ENCODE results near the gene RTN4. TPM values are rescaled to one million over a fixed set of nuclear protein-coding genes. Genes with fewer than 3 reads are reported as not detected.

RTN4 gene
- total RNA-seq, 1 donor from 2014 or later = 759 TPM

DNA sequence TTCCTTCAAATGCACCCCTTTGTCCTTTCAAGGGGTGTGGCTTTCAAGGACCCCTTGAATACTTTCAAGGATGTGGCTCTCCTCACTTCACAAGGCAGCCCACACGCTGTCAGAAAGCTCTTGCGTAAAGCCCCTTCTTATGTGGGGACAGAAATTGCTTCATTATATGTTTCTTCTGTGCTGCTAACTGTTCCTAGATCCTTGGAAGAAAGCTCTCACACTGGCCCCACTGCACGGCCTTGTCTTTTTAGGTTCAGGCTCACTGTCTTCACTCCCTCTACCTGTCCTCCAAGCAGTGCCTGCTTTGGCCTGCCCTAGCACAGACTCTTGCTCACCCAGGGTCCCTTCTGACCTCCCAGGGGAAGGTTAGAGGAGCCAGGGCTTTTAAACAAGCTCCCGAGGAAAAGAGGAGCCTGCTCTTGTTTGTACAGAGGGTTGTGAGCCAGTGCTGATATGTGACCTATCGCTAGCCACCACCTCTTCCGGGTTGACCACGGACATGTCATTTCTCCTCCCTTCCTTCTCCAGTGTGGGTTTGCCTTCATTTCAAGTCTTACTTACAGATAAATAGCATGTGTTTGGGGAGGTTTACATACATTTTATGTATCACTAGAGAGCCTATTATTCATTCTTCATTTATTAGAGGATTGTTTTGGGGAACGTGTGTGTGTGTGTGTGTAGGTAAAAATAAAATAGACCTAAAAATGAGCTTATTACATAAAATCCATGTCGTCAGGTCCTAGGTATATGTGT lies 94.7 kb downstream of the RTN4 start:
- DNase-seq (ENCODE audit: extremely low read depth, low read depth, low spot score) = no peak

DNA sequence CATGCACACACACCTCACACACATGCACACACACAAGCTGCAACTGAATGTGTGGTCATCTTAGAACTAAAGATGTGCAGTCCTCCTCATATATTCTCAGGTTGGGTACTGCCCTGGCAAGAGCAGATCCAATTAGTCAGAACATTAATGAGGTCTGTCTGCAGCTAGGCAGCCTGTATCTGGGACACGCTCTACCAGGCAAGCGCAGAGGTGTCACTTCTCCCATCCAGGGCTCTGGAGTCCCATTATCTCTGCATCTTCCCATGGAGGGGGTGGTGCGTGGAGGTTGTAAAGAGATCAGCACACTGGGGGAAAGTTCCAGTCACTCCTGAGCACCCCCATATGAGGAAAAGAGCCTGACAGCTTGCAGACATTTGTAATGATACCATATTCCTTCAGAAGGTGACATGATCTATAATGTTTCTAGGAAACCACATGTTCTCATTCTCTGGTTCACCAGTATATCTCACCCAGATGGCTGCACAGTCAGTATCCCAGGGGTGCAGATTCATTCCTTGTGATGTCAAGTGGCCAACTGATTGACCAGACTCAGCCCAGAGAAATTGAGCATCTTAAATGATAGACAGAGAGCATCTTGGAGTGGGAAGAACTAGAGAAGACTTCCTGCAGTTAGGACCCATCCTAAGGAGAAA lies 95.4 kb downstream of the RTN4 start:
- no peak for DNase-seq (ENCODE audit: extremely low read depth, low read depth, low spot score)

DNA sequence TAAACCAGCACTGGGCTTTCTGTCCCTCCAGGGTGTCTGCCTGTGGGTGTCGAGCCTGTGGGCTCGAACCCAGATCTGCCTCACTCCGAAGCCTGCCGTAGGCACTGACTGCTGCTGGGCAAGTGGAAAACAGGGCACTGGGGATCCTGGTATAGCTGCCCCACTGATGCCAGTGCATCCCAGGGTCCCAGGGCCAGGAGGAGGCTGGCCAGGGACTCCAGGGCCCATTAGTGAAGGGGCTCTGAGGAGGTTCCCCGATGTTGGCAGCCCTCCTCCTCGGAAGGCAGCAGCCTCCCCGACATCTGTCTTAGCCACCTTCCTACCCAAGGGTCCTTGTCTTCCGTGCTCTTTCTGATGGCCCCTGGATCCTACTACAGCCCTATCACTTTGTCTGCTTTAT lies 96.1 kb downstream of the RTN4 start:
- no peak for DNase-seq (ENCODE audit: extremely low read depth, low read depth, low spot score)

DNA sequence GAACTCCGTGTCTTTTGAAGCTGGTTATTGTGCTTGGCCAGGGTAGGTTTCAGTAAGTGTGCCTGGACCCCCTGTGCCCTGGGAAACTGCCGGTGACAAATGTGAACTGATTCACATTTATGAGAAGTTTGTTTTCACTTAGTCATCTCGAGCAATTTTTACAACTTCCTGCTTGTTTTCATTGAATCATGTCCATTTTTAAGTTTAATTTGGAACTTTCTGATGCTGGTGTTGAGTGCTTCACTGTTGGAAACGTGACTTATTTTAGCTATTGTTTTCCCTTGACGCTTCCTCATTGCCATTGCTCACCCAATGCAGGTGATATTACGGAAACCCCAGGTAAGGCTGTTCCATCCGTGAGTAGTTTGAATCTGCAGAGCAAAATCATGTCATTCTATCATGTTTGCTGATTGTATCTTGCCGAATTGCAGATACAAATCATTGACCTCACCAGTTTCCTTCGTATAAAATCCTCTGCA lies 97.2 kb downstream of the RTN4 start:
- DNase-seq (ENCODE audit: extremely low read depth, low read depth, low spot score) = no peak

DNA sequence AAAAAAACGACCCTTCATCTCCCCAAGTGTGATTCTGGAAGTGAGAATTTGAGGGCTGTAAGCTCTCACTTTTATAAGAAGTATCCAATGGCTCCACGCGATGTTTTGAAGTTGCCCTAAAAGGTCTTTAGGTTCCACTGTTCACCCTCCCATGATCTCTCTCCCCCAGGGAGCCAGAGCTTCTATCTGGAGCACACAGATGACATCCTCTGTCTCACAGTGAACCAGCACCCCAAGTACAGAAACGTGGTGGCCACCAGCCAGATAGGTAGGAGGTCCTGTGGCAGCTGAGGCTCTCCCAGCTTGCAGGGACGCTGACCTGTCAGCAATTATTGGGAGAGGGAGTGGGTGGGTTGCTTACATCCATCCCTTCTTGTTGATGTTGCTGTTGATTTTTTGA lies 97.8 kb downstream of the RTN4 start:
- no peak for DNase-seq (ENCODE audit: extremely low read depth, low read depth, low spot score)

DNA sequence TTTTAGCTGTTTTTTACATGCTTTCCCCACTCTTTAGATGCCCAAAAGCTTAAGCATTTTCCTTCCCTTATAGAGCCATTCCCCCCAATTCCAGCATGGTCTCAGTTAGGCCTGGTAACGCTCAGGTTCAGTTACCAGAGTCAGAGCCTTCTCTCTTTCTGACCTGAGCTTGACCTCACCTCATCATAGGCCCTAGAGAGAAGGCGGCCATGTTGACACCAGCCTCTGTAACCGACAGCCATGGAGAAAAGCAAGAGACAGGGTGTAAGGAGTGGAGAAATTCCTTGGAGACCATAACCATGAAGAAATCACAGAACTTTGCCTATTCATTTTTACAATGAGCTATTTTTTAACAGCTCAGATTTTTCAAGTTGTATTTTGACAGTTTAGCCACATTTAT lies 99.4 kb downstream of the RTN4 start:
- no peak for DNase-seq (ENCODE audit: extremely low read depth, low read depth, low spot score)

DNA sequence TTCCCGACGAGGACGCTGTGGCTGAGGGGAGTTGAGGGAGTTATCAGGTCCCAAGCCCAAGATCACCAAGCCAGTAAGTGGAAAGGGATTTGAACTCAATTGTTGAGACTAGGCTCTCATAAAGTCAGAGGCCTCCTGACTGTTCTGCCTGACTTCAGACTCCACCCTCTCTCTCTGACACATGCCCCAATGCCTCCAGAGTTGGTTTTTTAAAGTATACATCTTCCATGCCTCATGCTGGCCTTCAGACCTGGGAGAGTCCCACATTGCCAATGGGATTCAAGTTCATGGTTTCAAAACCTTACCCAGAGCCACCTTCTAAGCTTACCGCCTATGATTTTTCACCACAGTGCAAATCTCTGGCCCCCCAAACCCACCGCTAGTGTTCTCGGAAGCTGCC lies 100.8 kb downstream of the RTN4 start:
- no peak for DNase-seq (ENCODE audit: extremely low read depth, low read depth, low spot score)

DNA sequence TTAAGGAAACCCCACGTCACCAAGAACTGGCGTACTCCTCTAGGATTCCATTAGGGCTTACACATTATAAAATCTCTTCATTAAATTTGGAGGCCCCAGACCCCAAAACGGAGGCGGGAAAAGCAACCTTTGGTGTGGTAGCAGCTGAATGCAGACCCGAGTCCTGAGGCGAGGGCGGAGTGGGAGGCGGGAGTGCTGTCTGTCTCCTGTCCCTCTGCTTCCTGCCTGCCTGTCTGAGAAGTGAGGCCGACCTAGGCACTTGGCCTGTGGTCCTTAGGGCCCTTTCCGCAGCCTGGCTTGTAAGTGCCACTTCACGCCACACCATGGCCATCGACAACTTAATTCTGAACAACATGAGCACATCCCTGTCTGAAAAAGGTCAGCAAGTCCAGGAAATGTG lies 102.1 kb downstream of the RTN4 start:
- DNase-seq (ENCODE audit: extremely low read depth, low read depth, low spot score) = no peak

DNA sequence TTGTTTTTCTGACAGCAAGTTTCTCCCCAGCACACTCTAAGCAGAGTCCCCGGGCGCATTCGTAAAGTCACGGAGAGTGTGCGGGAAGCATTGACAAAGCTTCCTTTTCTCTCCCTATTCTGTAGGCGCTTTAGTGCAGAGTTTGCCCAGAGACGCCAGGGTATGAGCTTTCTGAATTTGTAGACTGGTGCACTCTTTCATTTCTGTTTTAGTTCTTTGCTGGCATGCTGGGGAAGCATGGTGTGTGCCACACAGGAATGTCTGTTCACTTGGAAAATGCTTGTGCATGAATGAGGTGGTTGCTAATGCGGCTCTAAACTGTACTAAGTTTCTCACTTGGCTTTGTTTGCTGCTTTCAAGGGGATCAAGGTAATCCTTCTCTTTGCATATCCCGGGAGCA lies 102.6 kb downstream of the RTN4 start:
- DNase-seq (ENCODE audit: extremely low read depth, low read depth, low spot score) = no peak

DNA sequence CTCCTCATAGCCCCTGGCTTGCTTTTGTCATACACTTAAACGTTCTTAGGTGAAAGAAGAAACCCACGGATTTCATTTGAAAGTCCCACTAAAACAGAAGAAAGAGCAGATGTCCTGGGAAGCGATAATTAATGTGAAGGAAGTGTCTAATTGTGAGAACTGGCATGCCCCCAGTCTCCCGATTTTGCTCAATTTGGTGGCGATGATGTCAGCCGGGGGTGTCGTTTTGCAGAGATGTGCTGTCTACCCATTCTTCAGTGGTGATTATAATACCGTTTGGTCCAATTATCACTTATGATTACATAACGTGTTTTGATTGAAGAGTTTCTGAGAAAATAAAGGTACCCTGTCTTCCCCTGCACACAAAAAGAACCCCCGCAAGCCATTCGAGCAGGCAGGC lies 103.1 kb downstream of the RTN4 start:
- DNase-seq (ENCODE audit: extremely low read depth, low read depth, low spot score) = no peak

DNA sequence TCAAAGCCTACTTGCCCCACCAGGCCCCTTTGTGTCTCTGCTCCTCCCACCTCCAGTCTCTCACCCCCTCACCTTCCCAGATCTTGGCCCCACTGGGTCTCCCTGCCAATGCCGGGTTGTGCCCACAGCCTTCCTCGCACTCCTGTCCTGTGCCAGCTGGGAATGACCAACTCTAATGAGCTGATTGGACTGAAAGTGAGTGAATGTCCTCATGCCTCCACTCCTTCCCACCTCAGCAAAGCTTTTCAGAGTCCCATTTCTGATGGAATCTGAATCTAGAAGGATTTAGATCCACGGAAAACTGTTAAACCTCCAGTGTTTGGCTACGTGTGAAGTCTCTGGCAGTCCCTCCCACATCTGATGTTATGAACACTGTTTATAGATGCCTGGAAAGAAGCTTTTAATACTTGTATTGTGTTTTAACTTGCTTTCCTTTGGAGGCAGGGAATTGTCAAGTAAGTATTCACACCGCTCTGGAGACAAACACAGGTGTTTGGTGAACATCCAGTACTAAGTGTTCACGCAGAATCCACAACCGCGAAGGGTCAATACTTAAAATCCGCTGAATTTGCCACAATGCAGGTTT lies 103.9 kb downstream of the RTN4 start:
- no peak for DNase-seq (ENCODE audit: extremely low read depth, low read depth, low spot score)

DNA sequence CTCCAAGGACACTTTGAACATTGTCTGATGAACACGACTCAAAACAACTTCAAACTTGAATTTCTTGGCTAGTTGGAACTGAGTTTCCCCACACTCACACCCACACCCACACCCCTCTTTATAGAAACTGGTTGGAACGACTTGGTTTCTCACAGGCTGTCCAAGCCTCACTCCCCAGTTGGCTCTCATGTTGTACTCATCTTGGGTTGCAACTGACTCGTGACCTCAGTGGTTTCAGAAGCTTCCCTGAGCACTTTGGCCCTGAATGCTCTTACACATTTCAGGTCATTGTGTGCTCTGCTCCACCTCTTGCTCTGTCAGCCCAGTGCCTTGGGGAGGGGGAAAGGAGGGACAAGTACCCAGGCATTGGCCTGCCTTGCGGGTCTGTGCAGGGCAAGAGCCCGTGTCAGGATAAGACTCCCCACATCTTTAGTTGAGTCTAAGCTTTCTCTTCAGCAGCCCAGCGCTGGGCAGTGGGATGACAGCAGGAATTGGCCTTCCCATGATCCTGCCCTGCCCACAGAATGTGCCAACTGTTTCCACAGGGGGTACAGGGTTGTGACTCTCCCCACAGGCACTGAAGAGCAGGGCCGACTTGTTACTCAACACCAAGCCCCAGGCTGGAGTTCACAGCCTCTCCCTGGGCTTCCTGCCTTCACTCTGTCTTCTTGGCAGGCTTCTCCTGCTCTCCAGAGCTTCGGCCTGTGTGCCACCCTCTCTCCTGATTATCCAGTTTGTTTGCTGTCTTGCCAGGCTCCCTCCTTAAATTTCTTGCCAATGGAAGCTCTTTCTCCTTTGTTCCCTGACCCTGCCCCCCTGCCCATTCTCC lies 104.6 kb downstream of the RTN4 start:
- DNase-seq (ENCODE audit: extremely low read depth, low read depth, low spot score) = no peak

DNA sequence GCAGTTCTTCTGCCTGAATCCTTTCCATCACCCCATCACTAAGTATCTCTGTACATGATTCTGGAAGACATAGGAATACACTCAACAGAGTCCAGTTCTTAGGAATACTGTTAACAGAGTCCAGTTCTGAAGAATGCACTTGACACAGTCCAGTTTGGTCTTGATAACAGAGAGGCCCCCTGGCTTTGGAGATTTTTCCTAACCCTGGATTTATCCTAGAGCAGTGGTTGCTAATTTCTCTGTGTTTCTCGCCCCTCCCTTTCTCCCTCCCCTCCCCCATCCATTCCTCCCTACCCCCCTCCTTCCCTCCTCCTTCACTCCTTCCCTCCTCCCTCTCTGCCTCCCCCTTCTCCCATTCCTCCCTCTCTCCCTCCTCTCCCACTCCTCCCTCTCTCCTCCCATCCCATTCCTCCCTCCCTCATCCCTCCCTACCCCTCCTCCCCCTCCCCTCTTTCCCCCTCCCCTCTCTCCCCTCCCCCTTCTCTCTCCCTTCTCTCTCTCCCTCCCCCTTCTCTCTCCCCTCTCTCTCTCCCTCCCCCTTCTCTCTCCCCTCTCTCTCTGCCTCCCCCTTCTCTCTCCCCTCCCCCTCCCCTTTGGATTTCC lies 105.4 kb downstream of the RTN4 start:
- no peak for DNase-seq (ENCODE audit: extremely low read depth, low read depth, low spot score)

DNA sequence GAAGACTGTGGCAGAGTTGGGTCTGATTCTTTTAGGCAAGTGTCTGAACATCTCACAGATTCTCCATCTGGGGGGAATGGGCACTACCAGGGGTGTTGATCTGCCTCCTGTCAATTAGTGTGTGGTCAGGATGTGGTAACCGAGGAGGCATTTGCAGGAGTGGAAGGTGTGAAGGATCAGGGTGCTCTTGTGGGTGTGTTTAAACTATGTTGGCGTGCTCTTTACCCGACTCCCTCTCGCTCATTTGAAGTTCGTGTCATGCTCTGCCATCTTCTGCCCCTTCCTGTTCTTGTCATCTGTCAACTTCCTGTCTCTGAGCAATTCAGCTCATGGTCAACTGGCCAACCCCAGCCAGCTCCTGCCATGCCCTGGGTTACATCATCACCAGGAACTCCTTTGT lies 107.9 kb downstream of the RTN4 start:
- no peak for DNase-seq (ENCODE audit: extremely low read depth, low read depth, low spot score)

DNA sequence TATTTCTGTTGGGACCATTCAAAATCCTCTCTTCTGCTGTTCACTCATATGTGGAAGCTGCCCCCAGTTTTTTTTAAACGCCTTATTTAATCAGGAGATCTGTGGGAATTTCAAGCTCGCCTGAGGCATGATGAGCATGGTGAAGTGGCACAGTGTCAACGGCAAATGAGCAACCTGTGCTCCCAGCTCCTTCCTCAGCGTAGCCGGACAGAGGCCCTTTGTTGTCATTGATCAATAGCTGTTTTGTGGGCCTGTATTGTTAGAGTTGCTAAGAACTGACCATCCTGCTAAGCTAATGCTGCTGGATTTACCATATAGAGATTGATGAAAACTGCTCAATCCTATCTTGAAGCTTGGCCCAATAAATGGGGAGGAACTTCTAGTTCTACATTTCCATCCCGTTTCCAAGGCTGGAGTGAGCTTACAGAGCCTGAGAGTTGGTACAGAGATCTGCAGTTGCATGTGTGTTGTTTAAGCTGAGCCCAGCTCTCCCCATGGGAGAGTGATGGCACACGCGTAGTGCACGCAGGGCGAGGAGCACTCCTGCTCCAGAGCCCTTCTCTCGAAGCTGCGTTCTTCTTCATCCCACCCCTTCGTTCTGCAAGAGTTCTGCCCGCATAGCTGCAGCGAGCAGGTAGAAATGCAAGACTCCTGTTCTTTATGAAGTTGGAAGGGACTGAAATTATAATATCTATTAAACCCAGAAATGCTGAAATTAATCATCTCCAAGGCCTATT lies 108.8 kb downstream of the RTN4 start:
- DNase-seq (ENCODE audit: extremely low read depth, low read depth, low spot score) = no peak

DNA sequence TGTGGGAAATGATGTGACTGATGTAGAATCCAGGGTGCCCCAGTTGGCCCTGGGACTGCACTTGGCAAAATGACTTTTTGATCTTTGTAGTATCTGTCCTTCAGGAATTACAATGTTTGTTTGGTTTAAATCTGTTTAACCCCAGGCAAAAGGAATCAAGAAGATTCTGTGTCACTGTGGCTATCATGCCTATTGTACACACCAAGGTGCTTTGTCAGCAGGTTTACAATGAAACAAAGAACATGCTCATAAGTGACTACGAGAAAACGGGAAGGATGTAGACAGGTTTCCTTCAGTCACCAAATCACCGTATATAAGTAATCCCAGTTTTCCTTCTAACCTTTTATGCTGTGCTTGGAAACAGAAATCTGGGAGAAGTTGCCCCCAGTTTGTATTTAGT lies 109.5 kb downstream of the RTN4 start:
- DNase-seq (ENCODE audit: extremely low read depth, low read depth, low spot score) = no peak

DNA sequence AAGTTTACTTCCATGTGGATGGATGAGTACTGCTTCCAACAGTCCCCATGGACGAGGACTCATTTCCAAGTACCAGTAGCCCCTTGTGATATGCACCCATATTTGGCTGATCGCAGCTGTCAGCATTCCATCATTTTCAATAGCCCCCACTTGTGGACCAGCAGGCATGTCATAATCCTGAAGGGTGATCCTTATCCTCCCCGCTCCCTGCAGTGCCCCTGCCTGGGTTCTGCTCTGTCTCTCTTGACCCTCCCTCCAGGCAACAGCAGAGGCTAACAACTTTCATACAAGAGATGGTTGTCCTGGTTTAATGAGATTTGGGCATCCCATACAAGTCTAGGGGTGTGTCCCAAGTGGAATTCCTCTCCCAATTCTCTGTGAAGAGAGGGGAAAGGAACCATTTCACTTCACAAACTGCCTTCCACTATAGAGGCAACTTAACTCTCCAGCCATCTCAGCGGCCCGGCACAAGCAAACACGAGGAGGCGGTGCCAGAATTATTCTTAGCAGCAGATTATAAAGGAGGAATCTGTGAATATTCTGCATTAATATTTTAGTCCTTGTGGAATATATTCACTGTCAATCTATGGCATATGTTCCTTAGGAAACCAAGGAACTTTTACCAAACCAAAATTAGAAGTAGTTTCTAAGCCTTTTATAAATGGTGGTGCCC lies 110.7 kb downstream of the RTN4 start:
- DNase-seq (ENCODE audit: extremely low read depth, low read depth, low spot score) = no peak

DNA sequence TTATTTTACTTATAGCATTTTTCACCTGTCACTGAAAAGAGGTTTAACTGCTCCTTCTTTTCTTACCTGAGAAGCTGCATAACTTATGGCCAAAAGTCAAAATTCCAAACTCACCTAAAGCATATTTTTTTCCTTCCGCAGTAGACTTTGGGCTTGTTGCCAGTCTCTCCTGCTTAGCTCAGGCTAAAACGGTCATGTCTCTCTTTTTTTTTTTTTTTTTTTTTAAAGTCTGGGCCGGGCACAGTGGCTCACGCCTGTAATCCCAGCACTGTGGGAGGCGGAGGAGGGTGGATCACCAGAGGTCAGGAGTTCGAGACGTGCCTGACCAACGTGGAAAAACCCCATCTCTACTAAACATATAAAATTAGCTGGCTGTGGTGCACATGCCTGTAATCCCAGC lies 113.5 kb downstream of the RTN4 start:
- DNase-seq (ENCODE audit: extremely low read depth, low read depth, low spot score) = no peak

DNA sequence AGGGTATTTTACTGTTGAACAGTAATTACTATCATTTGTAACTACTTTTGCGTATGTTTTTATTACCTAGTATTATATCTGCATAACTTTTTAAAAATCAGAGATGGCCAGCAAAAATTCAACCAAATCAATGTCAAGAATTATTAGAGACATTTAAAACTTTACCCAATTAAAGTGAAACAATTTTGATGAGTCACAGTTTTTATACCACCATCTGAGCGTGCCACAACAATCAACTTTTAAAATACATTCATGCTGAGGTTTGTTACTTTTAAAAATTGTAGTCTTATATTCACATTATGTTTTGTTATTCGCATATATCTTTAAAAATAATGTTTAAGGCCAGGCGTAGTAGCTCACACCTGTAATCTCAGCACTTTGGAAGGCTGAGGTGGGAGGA lies 114.9 kb downstream of the RTN4 start:
- no peak for DNase-seq (ENCODE audit: extremely low read depth, low read depth, low spot score)

DNA sequence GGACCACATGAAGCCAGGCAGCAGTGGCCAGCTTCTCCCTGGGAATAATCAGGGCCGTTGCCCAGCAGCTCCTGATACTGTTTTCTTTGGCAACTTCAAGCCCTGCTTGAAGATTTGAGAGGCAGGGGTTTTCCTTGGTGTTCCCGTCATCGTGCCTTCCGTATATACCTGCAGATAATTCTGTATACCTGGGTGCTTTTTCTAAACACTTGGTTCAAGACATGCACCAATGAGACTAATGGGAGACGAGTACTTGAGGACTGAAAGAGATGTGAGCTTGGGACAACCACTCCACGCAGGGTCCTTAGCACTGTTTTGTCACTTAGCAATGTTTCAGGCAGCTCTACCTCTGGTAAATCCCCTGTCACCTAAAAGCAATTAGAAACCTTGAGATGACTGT lies 118.8 kb downstream of the RTN4 start:
- no peak for DNase-seq (ENCODE audit: extremely low read depth, low read depth, low spot score)

All from glomerular endothelial cell (primary cell).